ENCODE data around the gene ISG20L2. TPM values are rescaled to one million over a fixed set of nuclear protein-coding genes. Genes with fewer than 3 reads are reported as not detected.
A peak's percentile ranks its signal among the peaks of the same experiment; 100 is the strongest.

The ISG20L2 gene
- total and polyA plus RNA-seq, 2 donors (not counting 3 experiments of a cell fraction or from before 2014, with no cell fraction given), result 33.2 to 35.3 TPM

DNA sequence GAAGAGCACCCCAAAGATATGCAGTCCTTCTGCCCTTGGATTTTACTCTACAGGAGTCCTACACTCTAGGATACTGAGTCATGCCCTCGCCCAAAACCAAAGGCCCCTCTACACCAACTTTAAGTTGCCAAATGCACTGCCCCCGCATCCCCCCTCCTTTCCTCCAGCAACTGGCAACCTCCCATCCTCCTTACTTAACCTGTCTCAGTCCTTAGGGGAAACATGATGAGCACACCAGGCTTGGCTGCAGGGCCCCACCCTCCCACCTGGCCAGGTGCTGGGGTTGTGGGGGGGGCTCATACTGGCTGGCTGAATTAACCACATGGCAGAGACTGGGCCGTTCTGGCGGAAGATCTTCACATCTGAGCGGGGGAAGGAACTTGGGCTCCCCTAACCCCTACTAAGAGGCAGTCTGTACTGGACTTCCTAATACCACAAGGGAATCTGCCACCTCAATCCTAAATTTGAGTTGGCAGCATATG, 21.7 kb upstream of the ISG20L2 start:
- TF ChIP-seq GATA2 (IDR thresholded peaks at IDR 0.05; ENCODE audit: insufficient read depth, insufficient read length, low read depth, low read length), result no peak
- TF ChIP-seq POLR2AphosphoS5 (IDR thresholded peaks at IDR 0.05; ENCODE audit: insufficient read depth, low read depth, low read length), result peak; percentile 14
- peak overlapping the region; percentile 88 to 94 (median 92) for H3K4me3 ChIP-seq (replicated peaks in 1 of 3; ENCODE audit: insufficient read depth in 1 of 3, low read depth in 1 of 3, low read length in 3 of 3)
- peaks cover 68% of the 10 kb centered on the region for H3K79me2 ChIP-seq (ENCODE audit: control insufficient read depth, insufficient read depth, low read length)
- H3K9me3 ChIP-seq (replicated peaks; ENCODE audit: control insufficient read depth, insufficient read depth, low read length), result no peaks in the 10 kb centered on the region
- no peak overlapping the region for H2AFZ ChIP-seq (ENCODE audit: low read depth, low read length)
- ChIA-PET CTCF (interaction anchor here (1.3 to 3.9 kb wide), 2 partner anchors 9 to 23 kb away, joined by 4 to 49 read pairs; partner anchors contain the start of genes ISG20L2, METTL25B and MRPL24), POLR2A (interaction anchor here (0.6 to 2.3 kb wide), 2 partner anchors 16 to 17 kb away, joined by 8 to 27 read pairs; partner anchors contain the start of gene PRCC)
- FAIRE-seq (no peak), DNase-seq (ENCODE audit: low read depth, low spot score) (peak; percentile 26)
- no peaks in the 10 kb centered on the region for H3K36me3 ChIP-seq (ENCODE audit: control insufficient read depth in 2 of 2, extremely low read depth in 1 of 2, insufficient read depth in 2 of 2, low read length in 2 of 2)
- peaks cover 51% of the 10 kb centered on the region for H3K4me1 ChIP-seq (ENCODE audit: control insufficient read depth, extremely low read depth, insufficient read depth, low read length)
- H3K9me1 ChIP-seq (replicated peaks; ENCODE audit: control insufficient read depth, extremely low read depth, insufficient read depth, low read length), result no peaks in the 10 kb centered on the region
- intact Hi-C loops (cut with micrococcal nuclease) (no loop called here), dilution Hi-C loops (cut with MboI; ENCODE audit: extremely low pct_ligation_motif_present, low sequenced_read_pairs) (no loop called here)
- peak overlapping the region; percentile 69 for H3K9ac ChIP-seq (replicated peaks; ENCODE audit: extremely low read depth, insufficient read depth, low read length)
- H3K4me2 ChIP-seq (ENCODE audit: insufficient read depth, low read length), result peak overlapping the region; percentile 76
- no TSS peak for BruUV-seq (replicated peaks)
- no peaks in the 10 kb centered on the region for H3K27me3 ChIP-seq (ENCODE audit: control insufficient read depth in 2 of 2, insufficient read depth in 2 of 2, low read length in 2 of 2)
- peak overlapping the region; percentile 85 for H3K27ac ChIP-seq (ENCODE audit: insufficient read depth, low read depth, low read length)
- H4K20me1 ChIP-seq (replicated peaks; ENCODE audit: control insufficient read depth, extremely low read depth, insufficient read depth, low read length), result no peaks in the 10 kb centered on the region

- intact Hi-C loops (cut with micrococcal nuclease) (loop anchor here (5.0 kb wide), 1 partner anchor 247 kb away; the partner anchor contains the start of gene MEF2D), dilution Hi-C loops (cut with MboI; ENCODE audit: extremely low pct_ligation_motif_present, low sequenced_read_pairs) (no loop called here)
- ChIA-PET CTCF (interaction anchor here (1.3 to 3.9 kb wide), 2 partner anchors 9 to 22 kb away, joined by 4 to 49 read pairs; partner anchors contain the start of genes ISG20L2, METTL25B and MRPL24), POLR2A (no interaction called here)
- Histone ChIP-seq H3K79me2 (ENCODE audit: control insufficient read depth, insufficient read depth, low read length) (peaks cover 75% of the 10 kb centered on the region), H3K36me3 (ENCODE audit: control insufficient read depth in 2 of 2, extremely low read depth in 1 of 2, insufficient read depth in 2 of 2, low read length in 2 of 2) (peaks cover 0 to 6% of the 10 kb centered on the region in 2 experiments), H3K27ac (ENCODE audit: insufficient read depth, low read depth, low read length) (peak overlapping the region; percentile 85), H3K27me3 (ENCODE audit: control insufficient read depth in 2 of 2, insufficient read depth in 2 of 2, low read length in 2 of 2) (no peaks in the 10 kb centered on the region), H2AFZ (ENCODE audit: low read depth, low read length) (no peak overlapping the region), H4K20me1 (replicated peaks; ENCODE audit: control insufficient read depth, extremely low read depth, insufficient read depth, low read length) (no peaks in the 10 kb centered on the region), H3K9me1 (replicated peaks; ENCODE audit: control insufficient read depth, extremely low read depth, insufficient read depth, low read length) (no peaks in the 10 kb centered on the region), H3K9ac (replicated peaks; ENCODE audit: extremely low read depth, insufficient read depth, low read length) (peak overlapping the region; percentile 69), H3K4me2 (ENCODE audit: insufficient read depth, low read length) (peak overlapping the region; percentile 76), H3K4me1 (ENCODE audit: control insufficient read depth, extremely low read depth, insufficient read depth, low read length) (peaks cover 51% of the 10 kb centered on the region), H3K4me3 (replicated peaks in 1 of 3; ENCODE audit: insufficient read depth in 1 of 3, low read depth in 1 of 3, low read length in 3 of 3) (peak overlapping the region; percentile 88 to 94 (median 92)), H3K9me3 (replicated peaks; ENCODE audit: control insufficient read depth, insufficient read depth, low read length) (no peaks in the 10 kb centered on the region)
- FAIRE-seq (no peak), DNase-seq (ENCODE audit: low read depth, low spot score) (no peak)
- BruUV-seq (replicated peaks), result no TSS peak
- no peak for TF ChIP-seq GATA2 (IDR thresholded peaks at IDR 0.05; ENCODE audit: insufficient read depth, insufficient read length, low read depth, low read length)
- TF ChIP-seq POLR2A (IDR thresholded peaks at IDR 0.05; ENCODE audit: low read depth, low read length), result no peak
- TF ChIP-seq, protein P1, sequence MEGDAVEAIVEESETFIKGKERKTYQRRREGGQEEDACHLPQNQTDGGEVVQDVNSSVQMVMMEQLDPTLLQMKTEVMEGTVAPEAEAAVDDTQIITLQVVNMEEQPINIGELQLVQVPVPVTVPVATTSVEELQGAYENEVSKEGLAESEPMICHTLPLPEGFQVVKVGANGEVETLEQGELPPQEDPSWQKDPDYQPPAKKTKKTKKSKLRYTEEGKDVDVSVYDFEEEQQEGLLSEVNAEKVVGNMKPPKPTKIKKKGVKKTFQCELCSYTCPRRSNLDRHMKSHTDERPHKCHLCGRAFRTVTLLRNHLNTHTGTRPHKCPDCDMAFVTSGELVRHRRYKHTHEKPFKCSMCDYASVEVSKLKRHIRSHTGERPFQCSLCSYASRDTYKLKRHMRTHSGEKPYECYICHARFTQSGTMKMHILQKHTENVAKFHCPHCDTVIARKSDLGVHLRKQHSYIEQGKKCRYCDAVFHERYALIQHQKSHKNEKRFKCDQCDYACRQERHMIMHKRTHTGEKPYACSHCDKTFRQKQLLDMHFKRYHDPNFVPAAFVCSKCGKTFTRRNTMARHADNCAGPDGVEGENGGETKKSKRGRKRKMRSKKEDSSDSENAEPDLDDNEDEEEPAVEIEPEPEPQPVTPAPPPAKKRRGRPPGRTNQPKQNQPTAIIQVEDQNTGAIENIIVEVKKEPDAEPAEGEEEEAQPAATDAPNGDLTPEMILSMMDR (IDR thresholded peaks at IDR 0.05; ENCODE audit: extremely low read depth in 1 of 2, insufficient read depth in 1 of 2, low read depth in 1 of 2, low read length in 2 of 2), result no peak
- TF ChIP-seq EZH2 (IDR thresholded peaks at IDR 0.05; ENCODE audit: borderline replicate concordance, low read depth, low read length, severe bottlenecking), result no peak
- TF ChIP-seq MYC (IDR thresholded peaks at IDR 0.05; ENCODE audit: low read depth, low read length), result no peak
- no peak for TF ChIP-seq MAX (IDR thresholded peaks at IDR 0.05; ENCODE audit: insufficient read depth, insufficient read length)
- no peak for TF ChIP-seq POLR2AphosphoS5 (IDR thresholded peaks at IDR 0.05; ENCODE audit: insufficient read depth, low read depth, low read length)
- TF ChIP-seq FOS (IDR thresholded peaks at IDR 0.05; ENCODE audit: borderline replicate concordance, insufficient read depth, low read length), result no peak
Observed at GRCh38 chr1:156749419-156750118, 21.0 kb upstream of the ISG20L2 start.

Measured in endothelial cell of umbilical vein (primary cell).